Measurements from ENCODE around the gene TSPAN4.

TSPAN4 gene

DNA sequence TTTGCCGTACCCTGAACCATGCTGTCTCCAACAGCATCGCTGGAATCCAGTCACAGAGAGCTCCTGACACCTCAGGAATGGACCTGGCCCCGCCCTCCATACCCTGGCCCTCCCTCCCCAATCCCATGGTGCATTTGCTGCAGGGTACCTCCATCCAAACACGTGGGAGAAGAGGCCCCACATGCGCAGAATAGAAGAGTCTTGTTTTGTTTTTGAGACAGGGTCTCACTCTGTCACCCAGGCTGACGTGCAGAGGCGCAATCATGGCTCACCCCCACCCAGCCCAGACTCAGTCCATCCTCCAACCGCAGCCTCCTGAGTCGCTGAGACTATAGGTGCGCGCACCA, 26.2 kb upstream of the TSPAN4 start:
- H3K79me1 ChIP-seq (ENCODE audit: low read length) = peaks cover 14% of the 10 kb centered on the region
- no peak overlapping the region for H3K27ac ChIP-seq (ENCODE audit: low read depth, low read length)
- no peak overlapping the region for H4K5ac ChIP-seq (ENCODE audit: low read length)
- H3K18ac ChIP-seq (ENCODE audit: low read length) = no peak overlapping the region
- H3K4ac ChIP-seq (ENCODE audit: low read depth, low read length) = no peak overlapping the region
- H4K8ac ChIP-seq (ENCODE audit: low read depth, low read length) = no peak overlapping the region
- H3K4me3 ChIP-seq (ENCODE audit: low read length) = no peak overlapping the region
- H3K79me2 ChIP-seq (ENCODE audit: control insufficient read depth, insufficient read depth, low read length) = peaks cover 9% of the 10 kb centered on the region
- H3K4me2 ChIP-seq (ENCODE audit: low read length) = no peak overlapping the region
- peak; percentile 62 for DNase-seq
- H2BK120ac ChIP-seq (ENCODE audit: low read depth, low read length) = no peak overlapping the region
- H3K36me3 ChIP-seq (ENCODE audit: control insufficient read depth, insufficient read depth, low read length) = peaks cover 17% of the 10 kb centered on the region
- H2BK5ac ChIP-seq (ENCODE audit: low read length) = no peak overlapping the region
- no peak overlapping the region for H3K56ac ChIP-seq (ENCODE audit: low read length)
- H3K9ac ChIP-seq (ENCODE audit: low read length) = no peak overlapping the region
- no peak overlapping the region for H2AK5ac ChIP-seq (ENCODE audit: low read length)
- no CpG with 5 or more reads among the region's 11 CpGs for WGBS (ENCODE audit: extremely low coverage, insufficient coverage, low lambda C conversion rate)
- H2BK15ac ChIP-seq (replicated peaks; ENCODE audit: low read depth) = no peak overlapping the region
- no peaks in the 10 kb centered on the region for H3K27me3 ChIP-seq (ENCODE audit: insufficient read depth, low read length, poor library complexity)
- H3K23ac ChIP-seq (ENCODE audit: low read length) = no peak overlapping the region
- H3K4me1 ChIP-seq (ENCODE audit: control insufficient read depth, low read depth, low read length) = peaks cover 4% of the 10 kb centered on the region

DNA sequence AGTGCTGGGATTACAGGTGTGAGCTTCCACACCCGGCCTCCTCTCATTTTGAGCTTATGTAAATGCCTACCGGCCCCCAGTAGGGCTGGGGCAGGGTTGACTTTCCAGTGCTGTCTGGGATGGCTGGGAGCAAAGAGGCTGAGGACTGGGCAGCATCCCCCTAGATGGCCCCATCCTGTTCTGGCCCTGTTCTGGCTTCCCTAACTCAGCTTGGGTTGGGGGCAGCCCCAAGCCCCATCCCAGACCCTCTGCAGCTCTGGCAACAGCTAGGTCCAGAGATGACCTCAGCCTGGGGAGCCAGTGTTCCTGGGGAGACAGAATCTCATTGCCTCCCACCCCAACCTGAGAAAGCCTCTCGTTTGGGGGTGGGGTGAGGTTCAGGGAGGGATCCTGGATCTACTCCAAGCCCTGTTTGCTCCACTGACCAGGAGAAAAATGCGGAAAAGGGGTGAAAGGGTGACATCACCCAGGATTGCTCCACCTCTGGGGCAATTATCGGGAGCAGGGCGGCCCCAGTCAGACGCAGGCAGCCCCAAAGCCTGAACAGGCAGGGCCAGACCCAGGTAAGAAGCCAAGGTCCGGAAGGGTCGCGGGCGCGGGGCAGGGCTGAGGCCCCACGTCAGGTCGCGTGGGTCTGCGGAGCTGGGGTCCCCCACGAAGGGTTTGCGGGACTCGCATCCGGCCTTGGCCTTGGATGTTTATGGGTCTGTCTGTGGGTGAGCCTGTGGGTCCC, 24.1 kb upstream of the TSPAN4 start, which contains the start of gene PNPLA2:
TSS of gene PNPLA2 (plus strand) at position 519 of the 733 bp plus-strand sequence. CDS start 805 bp downstream, outside the sequence.
- Histone ChIP-seq H3K79me1 (ENCODE audit: low read length) (peaks cover 4% of the 10 kb centered on the region), H3K4me3 (ENCODE audit: low read length) (peak within 1 kb of the TSS; percentile 73), H3K18ac (ENCODE audit: low read length) (peak within 1 kb of the TSS; percentile 51), H3K4me2 (ENCODE audit: low read length) (peak within 1 kb of the TSS; percentile 89), H3K27ac (ENCODE audit: low read depth, low read length) (peak within 1 kb of the TSS; percentile 14), H4K5ac (ENCODE audit: low read length) (no peak within 1 kb of the TSS), H2BK15ac (replicated peaks; ENCODE audit: low read depth) (no peak within 1 kb of the TSS), H3K36me3 (ENCODE audit: control insufficient read depth, insufficient read depth, low read length) (no peaks in the 10 kb centered on the region), H3K4me1 (ENCODE audit: control insufficient read depth, low read depth, low read length) (peaks cover 4% of the 10 kb centered on the region), H2BK120ac (ENCODE audit: low read depth, low read length) (no peak within 1 kb of the TSS), H2AK5ac (ENCODE audit: low read length) (no peak within 1 kb of the TSS), H2BK5ac (ENCODE audit: low read length) (no peak within 1 kb of the TSS), H3K79me2 (ENCODE audit: control insufficient read depth, insufficient read depth, low read length) (no peaks in the 10 kb centered on the region), H4K8ac (ENCODE audit: low read depth, low read length) (no peak within 1 kb of the TSS), H3K9ac (ENCODE audit: low read length) (peak within 1 kb of the TSS; percentile 86), H3K27me3 (ENCODE audit: insufficient read depth, low read length, poor library complexity) (no peaks in the 10 kb centered on the region), H3K23ac (ENCODE audit: low read length) (no peak within 1 kb of the TSS), H3K56ac (ENCODE audit: low read length) (peak within 1 kb of the TSS; percentile 92), H3K4ac (ENCODE audit: low read depth, low read length) (peak within 1 kb of the TSS; percentile 65)
- WGBS (ENCODE audit: extremely low coverage, insufficient coverage, low lambda C conversion rate) = no CpG with 5 or more reads among the region's 20 CpGs
- DNase-seq = no peak

DNA sequence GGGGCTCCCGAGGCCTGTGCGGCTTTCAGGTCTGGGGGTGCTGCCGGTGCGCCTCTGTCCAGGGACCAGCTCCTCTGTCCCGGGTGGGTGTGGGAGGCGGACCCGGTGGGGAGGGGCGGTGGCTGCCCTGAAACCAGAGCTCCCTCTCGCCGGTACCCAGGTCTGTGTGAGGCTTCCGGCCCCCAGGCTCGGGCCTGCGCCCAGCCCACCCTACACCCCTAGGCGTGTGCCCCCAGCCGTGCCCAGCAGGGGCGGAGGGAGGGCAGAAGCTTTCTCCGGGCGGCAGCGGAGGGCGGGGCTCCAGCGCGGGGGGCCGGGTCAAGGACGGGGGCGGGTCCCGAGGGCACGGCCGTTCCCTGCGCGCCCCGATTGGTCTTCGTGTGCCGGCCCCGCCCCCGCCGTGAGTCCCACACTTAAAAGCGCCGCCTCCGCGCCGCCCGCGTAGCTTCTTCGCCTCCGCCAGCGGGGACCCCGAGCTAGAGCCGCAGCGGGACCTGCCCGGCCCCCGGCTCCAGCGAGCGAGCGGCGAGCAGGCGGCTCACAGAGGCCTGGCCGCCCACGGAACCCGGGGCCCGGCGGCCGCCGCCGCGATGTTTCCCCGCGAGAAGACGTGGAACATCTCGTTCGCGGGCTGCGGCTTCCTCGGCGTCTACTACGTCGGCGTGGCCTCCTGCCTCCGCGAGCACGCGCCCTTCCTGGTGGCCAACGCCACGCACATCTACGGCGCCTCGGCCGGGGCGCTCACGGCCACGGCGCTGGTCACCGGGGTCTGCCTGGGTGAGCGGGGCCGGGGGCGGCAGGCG, 23.3 kb upstream of the TSPAN4 start:
- Histone ChIP-seq H4K5ac (ENCODE audit: low read length) (no peak overlapping the region), H3K79me1 (ENCODE audit: low read length) (peaks cover 4% of the 10 kb centered on the region), H3K4me3 (ENCODE audit: low read length) (peak overlapping the region; percentile 73), H3K27ac (ENCODE audit: low read depth, low read length) (peak overlapping the region; percentile 14), H2BK120ac (ENCODE audit: low read depth, low read length) (no peak overlapping the region), H3K23ac (ENCODE audit: low read length) (no peak overlapping the region), H3K18ac (ENCODE audit: low read length) (peak overlapping the region; percentile 51), H3K56ac (ENCODE audit: low read length) (peak overlapping the region; percentile 92), H3K27me3 (ENCODE audit: insufficient read depth, low read length, poor library complexity) (no peaks in the 10 kb centered on the region), H3K4me2 (ENCODE audit: low read length) (peak overlapping the region; percentile 89), H4K8ac (ENCODE audit: low read depth, low read length) (no peak overlapping the region), H3K79me2 (ENCODE audit: control insufficient read depth, insufficient read depth, low read length) (no peaks in the 10 kb centered on the region), H3K4me1 (ENCODE audit: control insufficient read depth, low read depth, low read length) (peaks cover 4% of the 10 kb centered on the region), H3K36me3 (ENCODE audit: control insufficient read depth, insufficient read depth, low read length) (no peaks in the 10 kb centered on the region), H2BK15ac (replicated peaks; ENCODE audit: low read depth) (no peak overlapping the region), H2BK5ac (ENCODE audit: low read length) (no peak overlapping the region), H2AK5ac (ENCODE audit: low read length) (no peak overlapping the region), H3K9ac (ENCODE audit: low read length) (peak overlapping the region; percentile 86), H3K4ac (ENCODE audit: low read depth, low read length) (peak overlapping the region; percentile 65)
- no CpG with 5 or more reads among the region's 96 CpGs for WGBS (ENCODE audit: extremely low coverage, insufficient coverage, low lambda C conversion rate)
- DNase-seq = peak; percentile 90

DNA sequence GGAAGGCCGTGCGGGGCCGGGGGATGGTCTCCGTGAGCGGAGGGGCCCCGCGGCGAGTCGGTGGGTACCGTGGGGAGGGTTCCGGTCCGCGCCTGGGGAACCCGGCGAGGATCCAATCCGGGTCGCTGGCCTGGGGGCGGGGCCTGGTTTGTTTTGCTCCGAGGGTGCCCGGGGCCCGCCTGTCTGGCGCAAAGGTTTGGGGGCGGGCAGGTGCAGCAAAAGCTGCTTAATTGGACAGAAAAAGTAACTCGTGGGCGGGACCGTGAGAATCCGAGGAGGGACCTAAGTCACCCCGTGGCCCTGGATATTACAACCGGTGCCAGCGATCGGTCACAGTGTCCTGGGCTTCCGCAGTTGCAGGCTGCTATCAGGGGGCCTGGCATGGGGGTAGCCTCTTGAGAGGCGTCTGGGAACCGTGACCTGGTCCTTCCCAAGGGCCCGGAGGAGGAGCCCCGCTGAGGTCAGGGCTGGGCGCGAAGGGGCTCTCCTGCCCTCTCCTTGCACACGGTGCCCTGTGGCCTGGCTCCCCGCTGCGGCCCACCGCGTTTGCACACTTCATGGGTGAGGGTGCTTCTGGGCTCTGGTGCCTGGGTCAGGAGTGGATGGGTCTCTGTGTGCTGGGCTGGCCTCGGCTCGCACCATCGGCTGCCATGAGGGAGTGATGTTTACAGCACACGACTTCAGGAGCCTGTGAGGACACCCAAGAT, 22.6 kb upstream of the TSPAN4 start:
- Histone ChIP-seq H2AK5ac (ENCODE audit: low read length) (no peak overlapping the region), H3K79me2 (ENCODE audit: control insufficient read depth, insufficient read depth, low read length) (no peaks in the 10 kb centered on the region), H3K18ac (ENCODE audit: low read length) (peak overlapping the region; percentile 51), H3K79me1 (ENCODE audit: low read length) (peaks cover 4% of the 10 kb centered on the region), H3K36me3 (ENCODE audit: control insufficient read depth, insufficient read depth, low read length) (no peaks in the 10 kb centered on the region), H3K9ac (ENCODE audit: low read length) (peak overlapping the region; percentile 86), H3K56ac (ENCODE audit: low read length) (peak overlapping the region; percentile 92), H3K27me3 (ENCODE audit: insufficient read depth, low read length, poor library complexity) (no peaks in the 10 kb centered on the region), H3K4me1 (ENCODE audit: control insufficient read depth, low read depth, low read length) (peaks cover 4% of the 10 kb centered on the region), H2BK120ac (ENCODE audit: low read depth, low read length) (no peak overlapping the region), H2BK15ac (replicated peaks; ENCODE audit: low read depth) (no peak overlapping the region), H2BK5ac (ENCODE audit: low read length) (no peak overlapping the region), H3K27ac (ENCODE audit: low read depth, low read length) (no peak overlapping the region), H4K8ac (ENCODE audit: low read depth, low read length) (no peak overlapping the region), H3K4ac (ENCODE audit: low read depth, low read length) (no peak overlapping the region), H3K23ac (ENCODE audit: low read length) (no peak overlapping the region), H3K4me2 (ENCODE audit: low read length) (peak overlapping the region; percentile 48), H4K5ac (ENCODE audit: low read length) (no peak overlapping the region), H3K4me3 (ENCODE audit: low read length) (peak overlapping the region; percentile 73)
- whole genome bisulfite sequencing (ENCODE audit: extremely low coverage, insufficient coverage, low lambda C conversion rate) = no CpG with 5 or more reads among the region's 47 CpGs
- DNase-seq = peak; percentile 85

- no peak overlapping the region for H2AK5ac ChIP-seq (ENCODE audit: low read length)
- H3K4me1 ChIP-seq (ENCODE audit: control insufficient read depth, low read depth, low read length) = peaks cover 4% of the 10 kb centered on the region
- no peak overlapping the region for H3K56ac ChIP-seq (ENCODE audit: low read length)
- no peak overlapping the region for H3K23ac ChIP-seq (ENCODE audit: low read length)
- H3K4me2 ChIP-seq (ENCODE audit: low read length) = no peak overlapping the region
- no peak for DNase-seq
- H3K27ac ChIP-seq (ENCODE audit: low read depth, low read length) = no peak overlapping the region
- H3K36me3 ChIP-seq (ENCODE audit: control insufficient read depth, insufficient read depth, low read length) = no peaks in the 10 kb centered on the region
- no peak overlapping the region for H3K18ac ChIP-seq (ENCODE audit: low read length)
- no peak overlapping the region for H3K4ac ChIP-seq (ENCODE audit: low read depth, low read length)
- H3K79me2 ChIP-seq (ENCODE audit: control insufficient read depth, insufficient read depth, low read length) = no peaks in the 10 kb centered on the region
- H3K9ac ChIP-seq (ENCODE audit: low read length) = no peak overlapping the region
- no peak overlapping the region for H2BK120ac ChIP-seq (ENCODE audit: low read depth, low read length)
- no peak overlapping the region for H2BK5ac ChIP-seq (ENCODE audit: low read length)
- H4K8ac ChIP-seq (ENCODE audit: low read depth, low read length) = no peak overlapping the region
- peaks cover 4% of the 10 kb centered on the region for H3K79me1 ChIP-seq (ENCODE audit: low read length)
- H3K27me3 ChIP-seq (ENCODE audit: insufficient read depth, low read length, poor library complexity) = no peaks in the 10 kb centered on the region
- WGBS (ENCODE audit: extremely low coverage, insufficient coverage, low lambda C conversion rate) = no CpG with 5 or more reads among the region's 11 CpGs
- H3K4me3 ChIP-seq (ENCODE audit: low read length) = no peak overlapping the region
- H2BK15ac ChIP-seq (replicated peaks; ENCODE audit: low read depth) = no peak overlapping the region
- no peak overlapping the region for H4K5ac ChIP-seq (ENCODE audit: low read length)
These were observed 21.8 kb upstream of the TSPAN4 start for GRCh38 chr11:820655-821511.

All from mesendoderm (in vitro differentiated cells).